ENCODE data around the gene MAST1.
A peak's percentile ranks its signal among the peaks of the same experiment; 100 is the strongest.

Gene MAST1

GRCh38 chr19:12801466-12802266 lies 36.6 kb upstream of the MAST1 start, which contains the start of the genes PRDX2 and THSD8:
TSS of gene PRDX2 (minus strand) at chr19:12801800. CDS start at chr19:12801261, 539 bp downstream.
TSS of gene THSD8 (plus strand) at chr19:12802069. CDS start at chr19:12802072, 3 bp downstream.
- Histone ChIP-seq H3K79me2 (ENCODE audit: insufficient read depth, low read depth) (no peaks in the 10 kb centered on the region), H3K27ac (no peak within 1 kb of the TSS), H4K20me1 (ENCODE audit: insufficient read depth) (no peaks in the 10 kb centered on the region), H3K36me3 (ENCODE audit: insufficient read depth) (no peaks in the 10 kb centered on the region), H3K4me3 (IDR thresholded peaks at IDR 0.05; ENCODE audit: insufficient read depth, low read depth, low read length) (no peak within 1 kb of the TSS), H3K27me3 (ENCODE audit: insufficient read depth, low read depth) (peaks cover 13% of the 10 kb centered on the region), H3K4me2 (peak within 1 kb of the TSS; percentile 69), H3K9ac (peak within 1 kb of the TSS; percentile 52; the same call in 1 of the 2 replicates), H3K4me1 (ENCODE audit: low read depth, poor library complexity, severe bottlenecking) (no peaks in the 10 kb centered on the region), H2AFZ (ENCODE audit: low read depth) (peak within 1 kb of the TSS; percentile 85)
- TF ChIP-seq CTCF (conservative IDR thresholded peaks at IDR 0.05; ENCODE audit: low read depth, low read length) = no peak

DNA sequence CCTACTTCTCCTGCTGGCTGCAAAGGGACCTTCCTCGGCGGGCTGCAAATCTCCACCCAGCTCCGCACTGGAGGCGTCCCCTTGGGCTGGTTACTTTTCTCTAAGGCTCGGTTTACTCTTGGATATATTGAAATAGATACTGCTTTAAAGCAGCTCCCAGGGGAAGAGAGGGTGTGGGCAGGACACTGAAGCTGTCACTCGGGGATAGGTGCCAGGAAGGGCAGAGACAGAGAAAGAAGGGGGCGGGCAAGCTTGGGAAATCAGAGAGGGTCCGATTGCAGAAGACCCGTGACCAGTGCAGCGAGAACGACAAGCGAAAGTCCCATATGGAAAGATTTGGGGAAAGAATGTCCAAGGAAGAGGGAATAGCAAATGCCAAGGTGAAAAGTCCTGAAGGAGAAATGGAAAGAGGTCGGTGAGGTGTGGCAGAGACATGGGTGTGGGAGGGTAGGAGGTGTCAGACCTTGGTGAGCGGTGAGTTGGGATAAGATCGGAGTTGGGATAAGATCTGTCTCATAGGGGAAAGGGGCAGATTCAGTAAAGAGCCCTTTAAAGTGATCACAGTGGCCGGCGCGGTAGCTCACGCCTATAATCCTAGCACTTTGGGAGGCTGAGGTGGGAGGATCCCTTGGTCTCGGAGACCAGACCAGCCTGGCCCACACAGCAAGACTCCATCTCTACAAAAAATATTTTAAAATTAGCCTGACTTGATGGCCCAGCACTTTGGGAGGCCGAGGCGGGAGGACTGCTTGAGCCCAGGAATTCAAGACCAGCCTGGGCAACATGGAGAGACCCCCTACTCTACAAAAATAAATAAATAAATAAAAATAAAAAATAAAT lies 35.8 kb upstream of the MAST1 start:
- Histone ChIP-seq H3K9ac (no peak overlapping the region), H3K4me2 (peak overlapping the region; percentile 69), H3K27me3 (ENCODE audit: insufficient read depth, low read depth) (peaks cover 13% of the 10 kb centered on the region), H4K20me1 (ENCODE audit: insufficient read depth) (no peaks in the 10 kb centered on the region), H3K4me1 (ENCODE audit: low read depth, poor library complexity, severe bottlenecking) (no peaks in the 10 kb centered on the region), H2AFZ (ENCODE audit: low read depth) (peak overlapping the region; percentile 85), H3K4me3 (IDR thresholded peaks at IDR 0.05; ENCODE audit: insufficient read depth, low read depth, low read length) (no peak overlapping the region), H3K79me2 (ENCODE audit: insufficient read depth, low read depth) (no peaks in the 10 kb centered on the region), H3K36me3 (ENCODE audit: insufficient read depth) (no peaks in the 10 kb centered on the region), H3K27ac (no peak overlapping the region)
- no peak for TF ChIP-seq CTCF (conservative IDR thresholded peaks at IDR 0.05; ENCODE audit: low read depth, low read length)

- H3K9ac ChIP-seq = no peak overlapping the region
- peaks cover 13% of the 10 kb centered on the region for H3K27me3 ChIP-seq (ENCODE audit: insufficient read depth, low read depth)
- no peak overlapping the region for H3K4me2 ChIP-seq
- no peaks in the 10 kb centered on the region for H3K36me3 ChIP-seq (ENCODE audit: insufficient read depth)
- no peaks in the 10 kb centered on the region for H3K79me2 ChIP-seq (ENCODE audit: insufficient read depth, low read depth)
- no peak overlapping the region for H3K27ac ChIP-seq
- H4K20me1 ChIP-seq (ENCODE audit: insufficient read depth) = no peaks in the 10 kb centered on the region
- TF ChIP-seq CTCF (conservative IDR thresholded peaks at IDR 0.05; ENCODE audit: low read depth, low read length) = no peak
- no peak overlapping the region for H3K4me3 ChIP-seq (IDR thresholded peaks at IDR 0.05; ENCODE audit: insufficient read depth, low read depth, low read length)
- H3K4me1 ChIP-seq (ENCODE audit: low read depth, poor library complexity, severe bottlenecking) = no peaks in the 10 kb centered on the region
- H2AFZ ChIP-seq (ENCODE audit: low read depth) = no peak overlapping the region
These were observed 34.3 kb upstream of the MAST1 start for GRCh38 chr19:12804051-12804450.

- H2AFZ ChIP-seq (ENCODE audit: low read depth) = peak within 1 kb of the TSS; percentile 76
- H4K20me1 ChIP-seq (ENCODE audit: insufficient read depth) = no peaks in the 10 kb centered on the region
- H3K27ac ChIP-seq = no peak within 1 kb of the TSS
- no peaks in the 10 kb centered on the region for H3K79me2 ChIP-seq (ENCODE audit: insufficient read depth, low read depth)
- H3K36me3 ChIP-seq (ENCODE audit: insufficient read depth) = no peaks in the 10 kb centered on the region
- H3K4me3 ChIP-seq (IDR thresholded peaks at IDR 0.05; ENCODE audit: insufficient read depth, low read depth, low read length) = no peak within 1 kb of the TSS
- no peaks in the 10 kb centered on the region for H3K4me1 ChIP-seq (ENCODE audit: low read depth, poor library complexity, severe bottlenecking)
- H3K9ac ChIP-seq = peak within 1 kb of the TSS; percentile 32; the same call in 1 of the 2 replicates
- no peak for TF ChIP-seq CTCF (conservative IDR thresholded peaks at IDR 0.05; ENCODE audit: low read depth, low read length)
- peaks cover 11% of the 10 kb centered on the region for H3K27me3 ChIP-seq (ENCODE audit: insufficient read depth, low read depth)
- H3K4me2 ChIP-seq = peak within 1 kb of the TSS; percentile 81
These were observed 31.9 kb upstream of the MAST1 start, which contains the start of gene RNASEH2A for GRCh38 chr19:12806242-12807081. TSS of gene RNASEH2A (plus strand) at chr19:12806584. CDS start at chr19:12806674, 90 bp downstream.
